Activated gamma-delta T cell (primary cell): ENCODE measurements around the gene ITGA4.

Experiments
- DNase-seq: peaks from one replicate; lab custom pipeline; 2025; lab: John Stamatoyannopoulos, UW

Gene ITGA4

DNA sequence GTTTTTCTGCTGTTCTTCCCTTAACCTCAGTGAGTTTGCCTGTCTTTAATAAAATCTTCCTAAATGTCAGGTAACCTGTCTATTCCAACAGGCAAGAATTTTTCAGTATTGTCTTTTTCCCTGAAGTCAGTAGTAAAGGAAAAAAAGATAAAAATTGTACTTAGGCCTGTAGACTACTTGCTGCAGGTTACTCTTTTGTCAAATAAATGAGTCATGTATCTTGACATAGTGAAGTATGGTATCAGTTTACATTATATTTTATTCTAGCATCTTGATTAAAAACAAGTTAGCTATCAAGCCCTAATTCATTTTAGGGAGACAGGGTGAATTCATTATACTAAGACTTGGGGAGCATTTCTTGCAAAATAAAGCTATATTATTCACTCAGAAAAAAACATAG, 59.8 kb downstream of the ITGA4 start:
- no peak for DNase-seq

- no peak for DNase-seq
These were observed 60.6 kb downstream of the ITGA4 start for GRCh38 chr2:181517685-181518301.

- no peak for DNase-seq
These were observed 63.1 kb downstream of the ITGA4 start for GRCh38 chr2:181520253-181520652.

- DNase-seq, result no peak
These were observed 66.6 kb downstream of the ITGA4 start for GRCh38 chr2:181523756-181524155.

DNA sequence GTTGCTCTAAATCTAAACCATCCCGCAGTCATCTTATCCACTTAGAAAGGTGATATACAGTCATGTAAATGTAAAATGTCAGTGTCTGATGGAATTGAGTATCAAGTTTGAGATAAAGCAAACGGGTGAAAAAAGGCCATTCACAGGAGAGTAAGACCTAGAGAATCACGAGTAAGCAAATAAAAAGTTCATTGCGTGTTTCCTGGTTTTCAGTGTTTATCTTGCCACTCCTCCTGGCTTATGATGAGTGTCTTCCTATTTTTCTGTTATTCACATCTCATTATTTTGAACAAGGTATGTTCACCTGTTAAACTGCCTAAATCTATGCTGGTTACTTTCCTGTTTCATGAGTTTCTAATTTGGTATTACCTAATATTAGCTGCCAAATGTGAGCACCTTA, 68.8 kb downstream of the ITGA4 start:
- DNase-seq, result no peak

DNA sequence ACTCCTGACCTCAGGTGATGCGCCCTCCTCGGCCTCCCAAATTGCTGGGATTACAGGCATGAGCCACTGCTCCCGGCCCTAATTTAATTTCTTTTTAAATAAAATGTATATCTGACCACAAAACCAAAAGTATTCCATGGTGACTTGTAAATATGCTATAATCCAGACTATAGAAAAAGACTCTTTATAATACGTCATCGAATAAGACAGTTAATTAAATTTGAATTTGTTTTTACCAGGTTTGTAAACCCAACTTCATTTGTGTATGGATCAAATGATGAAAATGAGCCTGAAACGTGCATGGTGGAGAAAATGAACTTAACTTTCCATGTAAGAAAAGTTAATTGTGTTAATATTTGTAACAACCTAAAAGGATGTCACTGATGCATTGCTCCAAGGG, 69.9 kb downstream of the ITGA4 start:
- no peak for DNase-seq

DNA sequence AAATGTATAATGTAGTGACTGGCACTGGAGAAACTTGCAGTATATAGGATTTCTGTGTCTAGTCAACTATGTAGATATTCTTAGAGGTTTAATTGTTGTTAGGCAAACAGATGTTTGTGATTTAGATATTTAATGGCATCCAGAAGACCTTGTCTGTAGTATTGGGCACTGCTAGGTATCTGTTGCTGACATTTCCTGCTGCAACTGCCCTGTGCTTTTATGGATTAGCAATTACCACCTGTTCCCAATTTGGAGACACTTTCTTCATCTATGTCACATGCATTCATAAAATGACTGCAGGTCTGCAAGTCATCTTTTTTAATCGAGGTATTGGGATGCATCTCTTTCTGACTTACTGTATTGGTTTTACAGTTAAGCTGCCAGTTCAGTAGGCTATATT, 71.3 kb downstream of the ITGA4 start:
- DNase-seq, result no peak

- DNase-seq, result no peak
These were observed 79.5 kb downstream of the ITGA4 start for GRCh38 chr2:181536730-181537129.

DNA sequence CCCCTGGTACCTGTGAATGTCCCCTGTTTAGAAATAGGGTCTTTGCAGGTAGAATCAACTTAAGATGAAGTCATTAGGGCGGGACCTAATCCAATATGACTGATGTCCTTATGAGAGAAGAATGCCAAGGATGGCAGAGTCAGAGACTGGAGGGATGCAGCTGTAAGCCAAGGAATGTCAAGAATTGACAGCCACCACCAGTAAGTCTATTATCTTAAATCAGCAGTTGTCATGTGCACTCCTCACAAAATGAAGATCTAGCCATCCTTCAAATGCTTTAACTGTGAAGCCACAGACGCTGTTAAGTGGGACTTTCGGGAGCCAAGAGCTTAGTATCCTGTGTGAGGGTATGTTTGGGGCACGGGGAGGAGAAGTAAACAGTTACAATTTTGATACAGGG, 83.2 kb downstream of the ITGA4 start:
- no peak for DNase-seq

GRCh38 chr2:181542170-181542569, 85.0 kb downstream of the ITGA4 start:
- DNase-seq, result no peak

- DNase-seq, result no peak
These were observed 88.9 kb downstream of the ITGA4 start for GRCh38 chr2:181546086-181546485.

GRCh38 chr2:181552808-181553207, 95.6 kb downstream of the ITGA4 start:
- DNase-seq, result no peak

DNA sequence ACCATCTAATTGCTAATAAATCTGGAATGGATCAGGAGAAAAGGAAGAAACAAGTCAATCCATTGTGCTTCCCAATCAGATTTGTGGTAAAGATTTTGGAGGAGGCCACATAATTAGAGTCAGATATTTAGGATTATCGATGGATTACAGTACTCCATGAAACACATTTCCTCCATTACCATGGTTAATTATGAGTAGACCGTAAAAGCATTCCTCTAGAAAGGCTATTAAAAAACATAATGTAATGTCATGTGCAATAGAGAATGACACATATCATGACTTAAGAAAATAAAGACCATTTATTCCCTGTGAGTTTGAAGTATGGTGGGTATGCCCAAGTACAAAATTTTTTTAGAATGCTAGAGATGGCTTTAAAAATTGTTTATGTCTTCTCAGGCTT, 96.1 kb downstream of the ITGA4 start:
- no peak for DNase-seq

DNA sequence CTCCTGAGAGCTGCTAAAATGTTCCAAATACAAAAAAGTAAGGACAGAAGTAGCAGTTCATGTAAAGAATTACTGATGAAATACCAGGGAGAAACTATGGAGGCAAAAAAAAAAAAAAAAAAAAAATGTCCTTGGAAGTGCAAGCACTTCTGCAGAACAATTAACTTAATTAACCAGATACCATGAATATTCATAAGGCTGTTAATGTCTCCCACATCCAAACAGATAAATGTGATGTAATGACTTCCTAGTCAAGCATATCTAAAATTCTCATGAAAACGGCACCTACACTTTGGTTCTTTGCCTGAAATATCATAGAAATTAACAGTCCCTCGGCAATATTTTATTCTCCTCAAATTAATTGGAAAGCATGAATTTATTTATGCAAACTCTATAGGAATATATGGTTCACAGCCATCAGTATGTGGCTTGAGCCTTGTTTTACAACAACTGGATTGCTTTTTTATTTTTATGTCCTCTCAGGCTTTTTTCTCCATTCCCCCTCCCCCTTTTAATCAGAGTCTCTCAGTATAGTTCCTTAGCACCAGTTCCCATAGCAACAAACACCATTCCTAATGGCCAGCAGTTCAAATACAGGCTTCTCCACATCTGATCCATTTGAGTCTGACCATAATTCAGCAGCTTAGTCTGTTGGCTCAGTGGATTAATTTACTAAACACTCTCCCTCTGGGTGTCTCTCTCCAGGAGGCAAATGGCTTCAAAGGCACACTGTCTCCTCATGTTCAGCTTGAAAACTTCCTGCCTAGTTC, 97.1 kb downstream of the ITGA4 start:
- DNase-seq, result no peak

DNA sequence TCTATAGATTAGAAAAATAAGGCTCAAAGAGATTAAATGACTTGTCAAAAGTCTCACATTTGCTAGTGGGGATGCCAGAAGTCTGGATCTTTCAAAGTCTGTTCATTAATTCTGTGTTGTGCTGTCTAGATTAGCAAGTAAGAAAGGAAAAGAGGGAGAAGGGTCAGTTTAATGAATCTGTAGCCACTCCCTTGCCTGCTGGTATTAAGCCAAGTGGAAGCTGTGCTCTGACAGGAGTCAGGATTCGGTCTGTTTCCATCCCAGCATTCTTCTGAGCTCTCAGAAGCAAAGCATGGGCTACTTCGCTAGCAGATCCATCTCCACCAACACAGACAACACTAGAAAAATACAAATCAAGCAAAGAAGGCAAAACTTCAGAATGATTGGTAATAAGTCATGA, 101.2 kb downstream of the ITGA4 start:
- no peak for DNase-seq

DNA sequence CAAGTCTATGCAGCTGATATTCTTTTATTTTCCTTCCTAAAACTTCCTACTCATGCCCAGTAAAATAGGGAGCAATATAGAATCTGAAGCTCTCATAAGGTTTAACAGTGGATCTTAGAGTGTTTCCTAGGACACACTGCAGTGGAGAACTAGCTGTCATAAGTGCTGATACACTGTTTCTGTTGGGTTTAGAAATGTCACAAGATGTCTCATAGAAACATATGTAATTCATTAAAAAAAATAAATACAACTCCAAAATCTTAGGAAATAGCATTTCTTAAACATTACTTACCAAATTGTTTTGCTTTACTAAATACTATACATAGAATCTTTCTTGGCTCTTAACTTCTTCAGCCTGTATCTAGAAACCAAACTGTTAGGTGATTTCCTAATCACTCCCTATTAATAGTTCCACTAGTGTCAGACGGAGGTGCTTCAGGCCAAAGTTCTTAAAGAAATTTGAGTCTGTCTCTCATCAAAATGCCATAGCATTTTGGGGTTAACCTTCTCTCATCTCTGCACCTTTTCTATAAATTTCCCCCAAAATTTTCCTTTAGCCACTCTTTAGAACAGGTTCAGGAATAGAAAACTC, 106.0 kb downstream of the ITGA4 start:
- no peak for DNase-seq

- DNase-seq, result no peak
These were observed 109.3 kb downstream of the ITGA4 start for GRCh38 chr2:181566334-181567032.

- DNase-seq, result no peak
These were observed 112.9 kb downstream of the ITGA4 start for GRCh38 chr2:181570059-181570458.

- DNase-seq, result no peak
These were observed 113.9 kb downstream of the ITGA4 start for GRCh38 chr2:181570833-181571661.

- DNase-seq, result no peak
These were observed 116.1 kb downstream of the ITGA4 start for GRCh38 chr2:181573140-181573736.

- no peak for DNase-seq
These were observed 117.1 kb downstream of the ITGA4 start for GRCh38 chr2:181574321-181574720.
